Testis (tissue), 3 donors: Measurements from ENCODE around the gene RSPH9. TPM values are rescaled to one million over a fixed set of nuclear protein-coding genes. Genes with fewer than 3 reads are reported as not detected.
"Not testable (repeated sequence)": the region's sequence is repeated elsewhere in the genome, so short reads cannot be mapped to it uniquely, and the experiment has no call there.

ENCODE experiments used
- DNase-seq: peaks from one replicate; pipeline ENCODE4 v3.0.0-alpha.2; 2019
- H3K27ac ChIP-seq, 2 donors: fragments of 200-600 bp; sonication (generic); one replicate each; pipeline ENCODE4 v1.5.1; 2019
- H3K27me3 ChIP-seq: fragments of 200-600 bp; sonication (generic); one replicate; pipeline ENCODE4 v1.5.1; 2019
- H3K36me3 ChIP-seq: fragments of 200-600 bp; sonication (generic); one replicate; pipeline ENCODE4 v1.5.1; 2017; ENCODE audit warnings: low read depth; ENCODE audit errors: missing control alignments
- H3K4me1 ChIP-seq: fragments of 200-600 bp; sonication (generic); one replicate; pipeline ENCODE4 v1.5.1; 2019
- H3K4me3 ChIP-seq, 2 donors: fragments of 200-600 bp; sonication (generic); one replicate each; pipeline ENCODE4 v1.5.1; 2017 to 2019
- H3K9me3 ChIP-seq: fragments of 200-600 bp; sonication (generic); one replicate; pipeline ENCODE4 v1.5.1; 2017
- POLR2A ChIP-seq: fragments of 450-650 bp; IDR thresholded peaks from one replicate; pipeline ENCODE4 v1.6.1; 2017; ENCODE audit warnings: antibody characterized with exemption, mild to moderate bottlenecking, moderate library complexity
- WGBS, 2 donors: methylation state at CpG; one replicate each; pipeline ENCODE4 v1.1.5; 2018; 5-methylcytosine and 5-hydroxymethylcytosine counted together
- intact Hi-C: fragments of 100-400 bp; cut with DNase I; formaldehyde crosslinking; loops from one replicate; pipeline ENCODE4 v1.15.1; 2023; ENCODE audit warnings: low total_unique reads
- polyA plus RNA-seq: library from polyadenylated mRNA; stranded (reverse); fragments of 350-450 nt; fragmentation: Illumina TruSeq; extraction: RNeasy Lipid Tissue Mini Kit (QIAGEN cat#74804); gene quantifications from one replicate; pipeline ENCODE4 v1.2.3, GENCODE V29; 2014; ENCODE audit warnings: low read depth, low replicate concordance; ENCODE audit not compliant: insufficient read depth
- total RNA-seq, 2 donors: library from RNA; depleted of rRNA; stranded (reverse); fragments of >200 nt; gene quantifications; one replicate each; pipeline ENCODE4 v1.2.3, GENCODE V29; 2016
- TF ChIP-seq, protein P1 (sequence below), 3 experiments: fragments of 450-650 bp in 2 of 3; fragments of 200-600 bp in 1 of 3; sonication (generic) in 1 of 3; IDR thresholded peaks; one replicate each; pipeline ENCODE4 v1.5.1; 2016 to 2019; ENCODE audit warnings: antibody characterized with exemption in 3 of 3, mild to moderate bottlenecking in 2 of 3, moderate library complexity in 1 of 3

The RSPH9 gene
- total and polyA plus RNA-seq, 3 donors from 2014 or later = 6.1 to 22.8 (median 8.3) TPM

DNA sequence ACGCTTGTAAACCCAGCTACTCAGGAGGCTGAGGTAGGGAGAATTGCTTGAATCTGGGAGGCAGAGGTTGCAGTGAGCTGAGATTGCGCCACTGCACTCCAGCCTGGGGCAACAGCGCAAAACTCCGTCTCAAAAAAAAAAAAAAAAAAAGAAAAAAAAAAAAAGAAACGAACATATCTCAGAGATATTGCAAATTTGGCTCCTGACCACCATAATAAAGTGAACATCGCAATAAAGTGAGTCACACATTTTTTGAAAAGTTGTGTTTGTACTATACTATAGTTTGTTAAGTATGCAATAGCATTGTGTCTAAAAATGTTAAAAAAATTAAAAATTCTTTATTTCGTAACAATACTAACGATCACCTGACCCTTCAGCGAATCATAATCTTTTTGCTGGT lies 13.3 kb downstream of the RSPH9 start:
- WGBS, 2 donors = 92 to 94% methylated on average over 9 of the region's 9 CpGs
- Histone ChIP-seq H3K4me3 (no peak overlapping the region), H3K4me1 (no peaks in the 10 kb centered on the region), H3K27me3 (no peaks in the 10 kb centered on the region), H3K36me3 (no peaks in the 10 kb centered on the region), H3K27ac (no peak overlapping the region), H3K9me3 (no peaks in the 10 kb centered on the region)
- no peak for DNase-seq
- intact Hi-C loops = no loop called here
- TF ChIP-seq POLR2A = no peak
- TF ChIP-seq, protein P1, sequence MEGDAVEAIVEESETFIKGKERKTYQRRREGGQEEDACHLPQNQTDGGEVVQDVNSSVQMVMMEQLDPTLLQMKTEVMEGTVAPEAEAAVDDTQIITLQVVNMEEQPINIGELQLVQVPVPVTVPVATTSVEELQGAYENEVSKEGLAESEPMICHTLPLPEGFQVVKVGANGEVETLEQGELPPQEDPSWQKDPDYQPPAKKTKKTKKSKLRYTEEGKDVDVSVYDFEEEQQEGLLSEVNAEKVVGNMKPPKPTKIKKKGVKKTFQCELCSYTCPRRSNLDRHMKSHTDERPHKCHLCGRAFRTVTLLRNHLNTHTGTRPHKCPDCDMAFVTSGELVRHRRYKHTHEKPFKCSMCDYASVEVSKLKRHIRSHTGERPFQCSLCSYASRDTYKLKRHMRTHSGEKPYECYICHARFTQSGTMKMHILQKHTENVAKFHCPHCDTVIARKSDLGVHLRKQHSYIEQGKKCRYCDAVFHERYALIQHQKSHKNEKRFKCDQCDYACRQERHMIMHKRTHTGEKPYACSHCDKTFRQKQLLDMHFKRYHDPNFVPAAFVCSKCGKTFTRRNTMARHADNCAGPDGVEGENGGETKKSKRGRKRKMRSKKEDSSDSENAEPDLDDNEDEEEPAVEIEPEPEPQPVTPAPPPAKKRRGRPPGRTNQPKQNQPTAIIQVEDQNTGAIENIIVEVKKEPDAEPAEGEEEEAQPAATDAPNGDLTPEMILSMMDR (IDR thresholded peaks at IDR 0.05) = no peak

DNA sequence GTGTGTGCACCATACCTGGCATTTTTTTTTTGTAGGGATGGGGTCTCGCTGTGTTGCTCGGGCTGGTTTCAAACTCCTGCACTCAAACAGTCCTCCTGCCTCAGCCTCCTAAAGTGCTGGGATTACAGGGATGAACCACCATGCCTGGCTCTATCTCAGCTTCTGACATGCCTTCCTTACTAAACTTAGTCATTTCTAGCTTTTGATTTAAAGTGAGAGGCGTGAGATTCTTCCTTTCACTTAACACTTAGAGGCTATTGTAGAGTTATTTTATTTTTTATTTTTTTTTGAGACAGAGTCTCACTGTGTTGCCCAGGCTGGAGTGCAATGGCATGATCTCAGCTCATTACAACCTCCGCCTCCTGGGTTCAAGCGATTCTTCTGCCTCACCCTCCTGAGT lies 18.1 kb downstream of the RSPH9 start:
- H3K27me3 ChIP-seq, H3K36me3 ChIP-seq, H3K27ac ChIP-seq, H3K4me3 ChIP-seq, DNase-seq, H3K4me1 ChIP-seq, H3K9me3 ChIP-seq: not testable (repeated sequence)
- intact Hi-C loops = loop anchor here (10.0 kb wide), 2 partner anchors 102 to 412 kb away; no protein-coding TSS in a partner anchor
- 92 to 95% methylated on average over 5 of the region's 5 CpGs for WGBS, 2 donors

DNA sequence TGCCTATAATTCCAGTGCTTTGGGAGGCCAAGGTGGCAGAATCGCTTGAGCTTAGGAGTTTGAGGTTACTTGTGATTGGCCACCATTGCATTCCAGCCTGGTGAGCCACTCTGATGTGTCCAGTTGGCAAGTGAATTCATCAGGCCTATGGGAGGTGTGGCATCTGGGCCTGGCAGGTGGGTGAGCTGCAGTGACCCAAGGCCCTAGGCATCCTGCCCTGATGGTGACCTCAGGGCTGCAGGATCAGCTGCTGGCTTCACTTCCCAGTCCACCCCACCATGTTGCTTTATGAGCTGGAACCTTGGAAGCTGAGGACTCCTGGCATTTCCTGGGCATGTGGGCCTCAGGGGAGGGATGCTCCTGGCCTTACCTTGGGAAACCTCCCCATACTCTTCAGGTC lies 20.5 kb downstream of the RSPH9 start:
- WGBS, 2 donors = 60 to 96% methylated on average over 1 of the region's 1 CpG
- H3K4me3 ChIP-seq = no peak overlapping the region

DNA sequence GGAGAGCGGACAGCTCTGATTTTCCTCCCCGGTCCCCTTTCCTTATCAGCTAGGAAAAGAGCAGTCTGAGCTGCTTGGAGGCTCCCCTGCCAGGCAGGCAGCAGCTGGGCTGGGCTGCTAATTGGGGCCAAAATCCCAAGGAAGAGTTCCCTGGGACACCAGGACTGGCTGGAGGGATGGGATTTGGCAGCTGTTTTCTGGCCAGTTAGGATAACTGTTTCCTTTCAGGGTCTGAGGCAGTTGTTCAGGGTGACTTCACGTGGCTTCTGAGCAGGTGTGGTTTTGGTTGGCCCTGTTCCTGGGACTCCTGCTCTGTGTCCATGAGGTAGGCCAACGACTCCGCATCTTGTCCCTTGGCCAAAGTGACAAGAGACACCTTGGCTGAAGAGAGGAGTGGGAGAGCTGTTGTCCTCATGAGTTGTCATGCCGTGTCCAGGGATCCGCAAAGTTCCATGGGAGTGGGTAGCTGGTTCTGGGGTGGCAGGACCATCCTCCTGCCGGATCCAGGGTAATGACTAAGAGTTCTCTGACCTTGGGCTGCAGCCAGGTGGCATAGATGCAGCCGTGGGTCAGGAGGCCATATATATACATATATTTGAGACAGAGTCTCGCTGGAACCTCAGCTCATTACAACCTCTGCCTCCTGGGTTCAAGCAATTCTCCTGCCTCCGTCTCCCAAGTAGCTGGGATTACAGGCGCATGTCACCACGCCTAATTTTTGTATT lies 21.5 kb downstream of the RSPH9 start:
- H3K27me3 ChIP-seq = no peaks in the 10 kb centered on the region
- 58 to 61% methylated on average over 11 to 13 of the region's 13 CpGs for WGBS, 2 donors
- intact Hi-C loops = loop anchor here (10.0 kb wide), 2 partner anchors 98 to 408 kb away; no protein-coding TSS in a partner anchor
- TF ChIP-seq POLR2A = no peak
- TF ChIP-seq, protein P1 (IDR thresholded peaks at IDR 0.05) = no peak
- no peak overlapping the region for H3K27ac ChIP-seq
- H3K4me1 ChIP-seq = peaks cover 34% of the 10 kb centered on the region
- H3K4me3 ChIP-seq = no peak overlapping the region
- no peaks in the 10 kb centered on the region for H3K36me3 ChIP-seq
- no peak for DNase-seq
- H3K9me3 ChIP-seq = no peaks in the 10 kb centered on the region

More for the DNA sequence above, 20.5 kb downstream of the RSPH9 start:
- peaks cover 31% of the 10 kb centered on the region for H3K4me1 ChIP-seq
- no peak for TF ChIP-seq POLR2A
- TF ChIP-seq, protein P1 (IDR thresholded peaks at IDR 0.05) = no peak
- no peaks in the 10 kb centered on the region for H3K9me3 ChIP-seq
- no peak for DNase-seq
- H3K27ac ChIP-seq = no peak overlapping the region
- intact Hi-C loops = loop anchor here (10.0 kb wide), 2 partner anchors 99 to 409 kb away; no protein-coding TSS in a partner anchor
- H3K36me3 ChIP-seq = no peaks in the 10 kb centered on the region
- H3K27me3 ChIP-seq = no peaks in the 10 kb centered on the region

DNA sequence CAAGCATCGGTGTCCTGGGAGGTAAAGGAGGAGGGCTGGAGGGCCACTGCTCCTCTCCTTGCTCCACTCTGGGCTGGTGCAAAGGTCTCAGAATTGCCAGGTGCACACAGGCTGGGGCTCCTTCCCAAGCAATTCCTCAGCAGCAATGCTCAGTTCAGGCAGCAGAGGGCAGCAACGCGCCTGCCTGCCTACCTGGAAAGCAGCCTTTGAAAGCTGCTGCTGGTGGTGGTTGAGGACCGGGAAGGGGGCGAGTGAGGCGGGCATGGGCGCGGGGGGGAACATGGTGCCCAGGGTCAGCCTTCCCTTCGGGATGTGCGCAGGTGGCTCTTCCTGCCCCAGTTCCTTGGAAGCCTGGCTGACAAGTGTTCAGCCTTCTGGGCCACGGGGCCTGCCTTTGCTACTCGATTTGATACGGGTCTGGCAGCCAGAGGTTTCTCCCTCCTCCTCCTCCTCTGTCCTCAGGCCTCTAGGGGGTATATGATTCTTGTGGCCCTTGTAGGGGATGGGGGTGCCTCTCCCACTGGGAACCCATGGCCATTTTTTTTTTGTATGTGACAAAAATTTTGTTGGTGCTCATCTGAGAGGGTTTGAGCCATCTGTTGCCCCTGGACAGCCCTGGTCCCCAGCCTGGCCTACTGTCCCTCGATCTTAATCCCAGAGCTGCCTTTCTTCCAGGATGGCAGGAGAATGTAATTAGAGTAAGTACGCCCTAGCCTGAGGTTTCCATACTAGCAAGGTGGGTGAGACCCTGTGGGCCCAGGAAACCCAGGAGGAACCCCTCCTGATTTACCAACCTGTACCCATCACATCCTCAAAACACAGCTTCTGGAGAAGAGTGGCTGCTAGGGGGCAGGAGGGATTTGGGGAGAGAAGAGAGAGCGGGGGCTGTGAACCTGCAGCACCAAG lies 22.7 kb downstream of the RSPH9 start:
- Histone ChIP-seq H3K27me3 (no peaks in the 10 kb centered on the region), H3K4me1 (peaks cover 35% of the 10 kb centered on the region), H3K4me3 (no peak overlapping the region), H3K9me3 (no peaks in the 10 kb centered on the region), H3K27ac (no peak overlapping the region), H3K36me3 (no peaks in the 10 kb centered on the region)
- intact Hi-C loops = loop anchor here (10.0 kb wide), 2 partner anchors 97 to 407 kb away; no protein-coding TSS in a partner anchor
- TF ChIP-seq POLR2A = no peak
- TF ChIP-seq, protein P1 (IDR thresholded peaks at IDR 0.05) = peak; percentile 57 to 86 (median 85)
- peak; percentile 85 for DNase-seq
- WGBS, 2 donors = 25 to 27% methylated on average over 11 to 16 of the region's 16 CpGs
